Measurements from ENCODE around the gene RHOB.
"Not testable (repeated sequence)": the region's sequence is repeated elsewhere in the genome, so short reads cannot be mapped to it uniquely, and the experiment has no call there.

The RHOB gene

DNA sequence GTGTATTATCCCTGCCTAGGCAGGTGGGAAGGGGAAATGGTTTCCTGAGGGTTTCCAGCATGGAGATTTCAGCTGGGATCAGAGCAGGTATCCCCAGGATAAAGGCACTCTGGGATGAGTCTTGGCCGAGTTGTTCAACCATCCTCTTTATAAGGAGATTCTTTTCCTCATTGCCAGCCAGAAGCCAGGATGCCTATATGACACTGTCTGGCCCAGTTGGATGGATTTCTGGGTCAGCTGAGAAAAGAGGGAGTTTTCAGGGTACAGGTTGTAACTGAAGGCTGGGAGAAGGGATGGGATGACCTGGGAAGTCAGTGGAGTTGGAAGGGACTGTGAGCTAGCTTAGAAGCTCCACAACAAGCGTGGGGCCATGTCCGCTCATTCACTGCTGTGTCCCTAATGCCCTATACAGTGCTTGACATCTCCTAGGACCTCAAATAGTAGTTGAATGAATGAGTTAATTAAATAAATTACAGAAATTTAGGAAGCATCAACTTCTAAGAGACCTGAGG lies 8.3 kb downstream of the RHOB start:
- no peak for DNase-seq

DNA sequence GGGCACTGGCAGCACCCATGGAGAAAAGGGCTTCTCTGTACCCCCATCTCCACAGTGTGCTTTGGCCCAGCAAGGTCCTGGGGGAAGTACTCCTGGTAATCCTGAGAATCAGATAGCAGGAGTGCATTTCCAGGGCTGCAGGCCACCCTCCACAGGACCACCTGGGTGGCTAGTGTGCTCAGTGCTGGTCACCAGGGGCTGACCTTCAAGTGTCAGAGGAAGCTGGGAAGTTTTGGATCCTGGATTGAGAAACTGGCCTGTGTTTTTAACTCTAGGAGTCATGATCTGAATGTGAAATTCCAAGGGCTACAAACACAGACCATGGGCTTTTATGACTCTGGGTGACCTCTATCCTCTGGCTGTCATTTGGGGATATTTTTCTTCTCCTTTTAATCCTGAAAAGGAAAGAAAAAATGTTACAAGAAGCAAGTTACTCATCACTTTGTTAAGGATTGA lies 9.3 kb downstream of the RHOB start:
- no peak for DNase-seq

DNA sequence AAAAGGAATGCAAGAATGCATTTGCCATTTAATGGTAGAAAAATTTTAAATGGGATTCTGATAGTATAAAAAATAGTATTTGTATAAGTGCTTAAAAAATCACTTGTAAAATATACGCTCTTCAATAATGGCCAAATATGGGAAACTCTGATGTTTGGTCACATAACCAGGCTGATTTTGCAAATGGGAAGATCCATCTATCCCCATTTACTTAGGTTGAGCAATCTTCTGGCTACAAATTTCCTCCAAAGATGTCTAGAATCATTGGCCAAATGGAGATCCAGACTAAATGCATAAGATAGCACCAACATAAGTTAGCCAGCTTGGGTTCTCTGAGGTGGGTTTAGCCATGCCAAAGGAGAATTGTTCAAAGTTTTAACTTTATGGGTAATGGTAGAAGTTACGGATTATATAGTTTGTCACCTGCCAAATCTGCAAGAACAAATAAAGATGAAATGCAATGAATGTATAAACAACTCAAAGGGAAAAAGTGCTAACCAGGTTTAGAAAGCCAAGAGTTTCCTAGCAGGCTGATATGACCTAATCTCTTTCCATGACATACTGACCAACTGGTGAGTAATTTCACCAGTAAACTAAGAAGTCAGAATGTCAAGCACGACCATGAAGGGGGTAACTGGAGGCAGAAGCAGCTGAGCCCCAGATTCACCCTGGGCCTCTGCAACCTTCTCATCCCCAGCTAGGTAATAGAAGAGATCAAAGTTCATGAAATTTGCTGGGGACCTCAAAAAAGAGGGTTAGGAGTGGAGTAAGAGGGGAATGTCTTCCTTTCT lies 10.0 kb downstream of the RHOB start:
- no peak for DNase-seq

DNA sequence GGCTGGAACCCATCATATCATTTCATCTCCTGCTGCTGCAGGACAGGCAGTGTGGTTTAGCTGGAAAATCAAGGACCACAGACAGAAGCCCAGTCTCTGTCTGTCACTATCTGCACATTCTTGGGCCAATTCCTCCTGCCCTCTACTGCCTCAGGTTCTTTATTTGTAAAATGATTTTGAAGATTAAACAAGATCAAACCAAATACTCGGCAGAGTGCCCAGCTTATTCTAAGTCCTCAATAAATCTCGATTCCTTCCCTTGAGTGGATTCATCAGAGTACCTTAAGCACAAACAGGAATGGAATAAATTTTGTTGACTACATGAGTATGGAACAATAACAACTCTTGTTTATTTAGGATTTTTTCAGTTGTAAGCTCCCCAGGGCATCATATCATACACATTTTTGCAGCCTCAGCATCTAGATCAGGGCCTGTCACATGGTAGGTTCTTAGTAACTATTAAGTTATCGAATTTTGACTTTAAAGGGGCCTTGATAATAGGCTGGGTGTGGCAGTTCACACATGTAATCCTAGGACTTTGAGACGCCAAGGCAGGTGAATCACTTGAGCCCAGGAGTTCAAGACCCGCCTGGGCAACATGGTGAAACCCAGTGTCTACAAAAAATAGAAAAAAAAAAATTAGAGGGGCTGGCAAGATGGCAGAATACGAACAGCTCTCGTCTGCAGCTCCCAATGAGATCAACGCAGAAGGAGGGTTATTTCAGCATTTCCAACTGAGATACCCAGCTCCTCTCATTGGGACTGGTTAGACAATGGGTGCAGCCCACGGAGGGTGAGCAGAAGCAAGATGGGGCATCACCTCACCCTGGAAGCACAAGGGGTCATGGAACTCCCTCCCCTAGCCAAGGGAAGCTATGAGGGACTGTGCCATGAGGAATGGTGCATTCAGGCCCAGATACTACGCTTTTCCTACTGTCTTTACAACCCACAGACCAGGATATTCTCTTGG lies 11.1 kb downstream of the RHOB start:
- DNase-seq: no peak

DNA sequence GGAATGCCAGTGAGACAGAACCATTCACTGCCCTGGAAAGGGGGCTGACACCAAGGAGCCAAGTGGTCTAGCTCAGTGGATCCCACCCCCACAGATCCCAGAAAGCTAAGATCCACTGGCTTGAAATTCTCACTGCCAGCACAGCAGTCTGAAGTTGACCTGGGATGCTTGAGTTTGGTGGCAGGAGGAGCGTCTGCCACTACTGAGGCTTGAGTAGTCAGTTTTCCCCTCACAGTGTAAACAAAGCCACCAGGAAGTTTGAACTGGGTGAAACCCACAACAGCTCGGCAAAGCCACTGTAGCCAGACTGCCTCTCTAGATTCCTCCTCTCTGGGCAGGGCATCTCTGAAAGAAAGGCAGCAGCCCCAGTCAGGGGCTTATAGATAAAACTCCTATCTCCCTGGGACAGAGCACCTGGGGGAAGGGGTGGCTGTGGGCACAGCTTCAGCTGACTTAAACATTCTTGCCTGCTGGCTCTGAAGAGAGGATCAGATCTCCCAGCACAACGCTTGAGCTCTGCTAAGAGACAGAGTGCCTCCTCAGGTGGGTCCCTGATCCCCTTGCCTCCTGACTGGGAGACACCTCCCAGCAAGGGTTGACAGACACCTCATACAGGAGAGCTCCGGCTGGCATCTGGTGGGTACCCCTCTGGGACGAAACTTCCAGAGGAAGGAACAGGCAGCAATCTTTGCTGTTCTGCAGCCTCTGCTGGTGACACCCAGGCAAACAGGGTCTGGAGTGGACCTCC lies 12.0 kb downstream of the RHOB start:
- not testable (repeated sequence) for DNase-seq

DNA sequence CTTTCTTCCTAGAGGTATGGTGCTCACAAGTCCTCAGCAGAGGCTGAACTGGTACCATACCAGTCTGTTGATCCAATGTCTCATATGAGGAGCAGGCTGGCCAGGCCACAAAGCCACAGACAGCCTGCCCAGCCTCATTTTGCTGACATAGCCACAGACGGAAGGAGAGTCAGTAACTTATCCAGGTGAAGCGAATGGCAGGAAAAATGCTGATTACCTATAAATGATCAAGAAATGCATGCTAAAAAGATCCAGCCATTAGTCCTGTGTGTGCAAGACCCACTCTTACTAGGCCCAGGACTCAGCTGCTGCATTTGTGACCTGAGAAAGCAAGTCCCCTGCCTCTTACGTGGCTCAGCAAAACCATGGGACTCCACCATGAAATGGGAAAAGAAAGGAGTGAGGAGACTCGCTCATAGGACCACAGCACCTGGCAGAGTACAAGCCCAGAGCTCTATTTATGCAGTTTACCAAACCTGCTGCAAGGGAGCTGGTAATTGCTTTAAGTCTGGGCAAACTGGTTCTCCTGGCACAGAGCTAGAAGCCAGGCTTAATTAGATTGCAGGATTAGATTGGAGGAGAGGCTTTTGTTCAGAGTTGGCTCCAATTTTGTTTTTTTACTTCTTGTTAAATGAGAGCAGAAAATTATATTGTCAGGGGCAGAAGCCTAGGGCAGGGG lies 19.0 kb downstream of the RHOB start:
- no peak for DNase-seq

DNA sequence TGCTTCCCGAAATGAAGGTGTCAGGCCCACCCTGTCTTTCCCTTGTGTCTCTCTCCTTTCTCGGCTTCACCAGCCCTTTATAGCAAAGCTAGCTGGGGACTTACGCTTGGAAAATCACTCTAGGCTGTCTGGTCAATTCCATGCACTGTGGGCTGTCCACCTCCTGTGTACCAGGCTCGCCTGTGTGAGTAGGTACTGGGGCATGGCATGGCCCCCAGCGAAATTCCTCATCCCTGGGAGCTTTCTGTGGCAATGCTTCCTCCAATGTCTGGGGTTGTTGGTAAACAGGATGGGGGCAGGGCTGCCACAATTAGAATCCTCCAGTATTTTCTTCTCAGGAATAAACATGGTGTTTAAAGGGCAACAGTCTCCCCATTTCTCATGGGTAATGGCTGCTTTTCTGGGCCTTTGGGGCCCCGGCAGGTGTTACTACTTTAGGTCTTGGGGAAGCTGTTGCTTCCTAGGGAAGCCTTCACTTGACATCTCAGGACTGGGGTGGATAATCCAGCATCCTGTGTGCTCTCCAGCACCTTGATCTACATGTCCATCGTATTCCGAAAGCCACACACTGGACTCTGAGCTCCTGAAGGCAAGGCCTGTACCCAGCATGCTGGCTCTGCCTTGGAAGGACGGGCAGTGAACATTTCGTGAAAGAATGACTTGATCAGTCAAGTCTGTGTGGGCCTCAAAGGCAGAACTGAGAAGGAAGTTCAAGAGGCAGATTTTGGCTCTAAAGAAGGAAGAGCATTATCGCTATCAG lies 21.1 kb downstream of the RHOB start:
- DNase-seq: no peak

DNA sequence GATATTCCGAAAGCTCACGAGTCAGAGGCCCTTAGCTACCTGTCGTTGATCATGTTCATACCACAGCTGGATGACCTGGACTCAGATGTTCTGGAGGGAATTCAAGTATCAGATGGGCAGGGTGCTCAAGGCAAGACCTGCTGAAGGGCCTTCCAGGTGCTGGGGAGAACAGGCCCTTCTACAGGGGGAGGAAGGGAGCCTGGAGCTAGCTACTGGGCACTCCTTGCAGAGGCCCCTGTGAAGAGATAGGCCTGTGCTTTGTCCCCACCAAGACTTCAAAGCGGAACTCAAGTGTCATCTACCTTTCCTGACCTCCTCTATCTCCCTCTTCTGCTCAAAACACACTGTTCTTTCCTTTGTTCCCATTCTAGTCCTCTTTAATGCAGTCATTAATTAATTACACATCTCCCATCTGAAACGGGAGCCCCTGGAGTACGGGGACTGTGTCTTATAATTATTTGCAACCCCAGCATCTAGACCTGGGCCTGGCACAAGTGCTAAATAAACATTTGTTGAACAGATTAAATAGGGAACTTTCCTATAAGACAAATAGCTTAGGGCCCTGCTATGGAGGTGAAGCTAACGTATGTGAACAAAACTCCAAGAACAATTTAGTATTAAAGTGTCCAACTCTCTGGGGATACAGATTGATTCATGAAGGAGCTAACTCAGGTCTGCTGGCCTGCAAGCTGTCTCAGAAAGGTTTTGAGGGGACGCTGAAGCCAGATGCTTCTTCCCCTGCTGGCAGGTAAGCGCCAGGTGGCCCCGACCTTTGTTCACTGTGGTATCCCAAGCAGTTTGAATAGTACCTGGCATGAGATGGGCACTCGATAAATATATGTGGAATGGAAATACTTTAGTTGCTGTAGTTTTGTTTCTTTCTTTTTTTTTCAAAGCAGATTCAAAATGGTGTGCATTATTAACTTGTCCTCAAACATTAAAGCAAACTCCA lies 22.0 kb downstream of the RHOB start:
- no peak for DNase-seq

DNA sequence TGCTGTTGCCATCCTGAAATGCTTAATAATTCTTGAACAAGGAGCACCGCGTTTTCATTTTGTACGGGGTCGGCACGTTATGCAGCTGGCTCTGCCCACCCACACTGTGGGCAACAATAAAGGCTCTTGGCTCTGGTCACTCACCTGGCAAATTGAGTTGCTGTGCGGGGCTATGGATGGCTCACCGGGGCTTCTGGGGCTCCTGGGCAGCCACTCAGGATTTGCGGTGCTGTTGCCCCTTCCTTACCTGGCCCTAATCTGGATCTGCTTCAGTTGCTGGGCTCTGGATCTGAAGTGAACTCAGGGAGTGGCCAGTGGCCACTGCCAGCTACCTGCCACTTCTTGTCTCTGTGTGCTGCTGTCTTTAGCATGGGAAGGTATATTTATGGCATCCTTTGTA lies 22.7 kb downstream of the RHOB start:
- DNase-seq: no peak

DNA sequence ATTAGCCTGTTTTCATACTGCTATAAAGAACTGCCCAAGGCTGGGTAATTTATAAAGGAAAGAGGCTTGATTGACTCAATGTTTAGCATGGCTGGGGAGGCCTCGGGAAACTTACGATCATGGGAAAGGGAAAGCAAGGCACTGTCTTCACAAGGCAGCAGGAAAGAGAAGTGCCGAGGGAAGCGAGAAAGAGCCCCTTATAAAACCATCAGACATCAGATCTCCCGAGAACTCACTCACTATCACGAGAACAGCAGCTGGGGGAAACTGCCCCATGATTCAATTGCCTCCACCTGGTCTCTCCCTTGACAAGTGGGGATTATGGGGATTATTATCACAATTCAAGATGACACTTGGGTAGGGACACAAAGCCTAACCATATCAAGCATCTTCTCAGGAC lies 23.3 kb downstream of the RHOB start:
- DNase-seq: no peak

DNA sequence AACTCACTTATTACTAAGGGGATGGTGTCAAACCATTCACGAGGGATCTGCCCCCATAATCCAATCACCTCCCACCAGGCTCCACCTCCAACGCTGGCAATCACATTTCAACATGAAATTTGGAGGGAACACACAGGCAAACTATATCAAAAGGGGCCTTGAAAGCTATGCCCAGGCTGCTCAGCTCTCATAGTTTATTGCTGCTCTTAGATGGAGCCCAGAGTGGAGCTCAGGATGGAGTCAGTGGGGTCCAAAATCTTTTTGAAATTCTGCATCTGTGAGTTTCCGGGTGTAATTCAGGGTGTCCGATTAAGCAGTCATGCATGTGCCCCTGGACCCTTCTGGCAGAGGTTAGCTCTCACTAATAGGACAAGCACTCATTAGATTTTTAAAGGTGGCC lies 24.3 kb downstream of the RHOB start:
- no peak for DNase-seq

DNA sequence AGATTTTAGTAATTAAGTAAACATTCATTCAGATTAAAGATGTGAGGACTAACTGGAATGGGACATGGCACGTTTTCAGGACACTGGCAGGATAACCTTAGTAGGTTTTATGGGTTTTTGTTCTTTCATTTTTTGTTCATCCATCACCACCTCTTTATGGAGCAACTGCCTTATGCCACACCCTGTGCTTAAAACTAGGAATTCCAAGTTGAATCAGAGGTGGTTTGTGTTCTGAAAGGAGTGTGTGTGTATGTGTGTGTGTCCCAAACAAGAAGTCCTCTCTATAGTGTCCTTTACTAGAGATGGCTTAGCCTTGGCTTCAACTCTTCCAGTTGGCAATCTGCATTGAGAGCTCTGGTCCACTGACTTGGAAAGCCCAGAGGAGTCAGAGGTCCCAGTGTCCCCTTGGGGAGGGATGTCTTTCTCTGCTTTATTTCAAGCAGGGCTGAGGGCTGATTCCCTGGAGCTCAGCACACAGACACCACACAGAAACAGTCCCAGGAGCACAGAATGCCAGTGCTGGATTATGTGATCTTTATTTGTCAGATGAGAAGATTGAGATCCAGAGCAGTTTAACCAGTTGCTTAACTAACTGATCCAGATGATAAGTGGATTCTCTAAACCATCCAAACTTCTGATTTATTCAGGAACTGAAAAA lies 25.2 kb downstream of the RHOB start:
- DNase-seq: no peak

DNA sequence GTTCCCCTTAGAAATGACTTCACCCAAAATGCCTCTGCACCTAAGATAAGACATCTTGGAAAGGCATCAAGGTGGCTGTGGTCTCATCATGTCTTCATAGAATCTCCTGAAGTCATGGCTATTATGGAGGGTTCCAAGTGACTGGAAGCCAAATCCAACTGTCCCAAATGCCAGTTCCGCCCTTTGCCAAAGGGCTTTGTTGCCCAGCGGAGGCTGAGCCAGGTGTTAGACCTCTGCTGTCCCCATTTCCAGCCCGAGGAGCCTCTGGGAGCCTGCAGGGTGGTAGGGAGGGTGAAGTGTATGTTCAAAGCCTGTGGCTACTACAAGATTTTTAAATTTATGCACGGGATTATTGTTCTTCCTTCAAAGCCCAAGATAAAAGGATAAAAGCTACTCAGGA lies 25.7 kb downstream of the RHOB start:
- no peak for DNase-seq

DNA sequence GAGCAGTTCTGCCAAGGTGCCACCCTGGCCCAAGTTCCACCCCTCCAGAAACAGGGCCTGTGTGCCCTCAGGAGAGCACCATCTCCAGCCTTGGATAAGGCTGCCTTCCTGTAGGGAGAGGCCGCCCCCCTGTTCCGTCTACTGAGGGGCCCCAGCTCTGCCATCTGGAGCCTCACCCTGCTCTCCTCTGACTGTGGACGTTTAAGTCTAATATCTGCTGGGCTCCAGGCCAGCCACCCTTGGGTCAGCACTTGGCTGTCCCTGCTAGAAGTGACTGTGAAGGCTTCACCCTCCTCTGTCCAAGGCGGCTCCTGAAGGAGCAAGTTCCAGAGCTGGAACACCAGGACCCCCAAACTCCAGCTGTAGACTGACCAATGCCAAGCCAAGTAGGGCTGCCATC lies 26.3 kb downstream of the RHOB start:
- DNase-seq: no peak

DNA sequence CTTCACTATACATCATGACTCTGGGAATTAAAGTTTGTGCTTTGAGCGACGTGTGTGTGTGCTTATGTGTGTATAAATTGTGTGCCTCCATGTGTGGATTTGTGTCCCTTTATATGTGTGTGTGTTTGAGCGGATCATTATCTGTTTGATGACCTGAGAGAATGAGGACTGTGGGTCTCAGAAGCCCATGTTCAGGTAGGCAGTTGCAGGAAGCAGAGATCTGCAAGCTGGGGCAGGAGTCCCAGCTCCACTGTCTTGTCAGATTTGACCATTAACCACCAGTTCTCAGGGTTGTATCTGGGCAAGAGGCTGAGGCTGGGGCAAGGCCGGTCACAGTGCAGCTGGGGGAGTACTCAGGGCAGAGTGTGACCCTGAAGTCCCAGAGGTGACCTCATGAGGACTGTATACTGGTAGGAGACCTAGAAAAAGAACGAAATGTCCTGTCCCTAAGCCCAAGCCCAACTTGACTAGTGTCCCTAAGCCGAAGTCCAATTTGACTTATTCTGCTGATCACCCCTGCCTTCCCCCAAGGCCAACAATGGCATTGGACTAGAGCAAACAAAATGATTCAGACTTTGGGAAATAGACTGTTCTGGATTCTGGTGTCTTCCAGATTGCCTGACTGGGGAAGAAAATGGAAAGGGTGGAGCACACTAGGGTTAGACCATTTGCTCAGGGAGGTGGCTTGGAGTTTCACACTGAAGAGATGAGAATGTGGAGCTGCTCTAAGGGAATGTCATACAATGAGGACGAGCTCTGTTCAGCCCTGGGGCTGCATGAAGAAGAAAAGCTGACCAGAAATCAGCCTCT lies 28.1 kb downstream of the RHOB start:
- no peak for DNase-seq

DNA sequence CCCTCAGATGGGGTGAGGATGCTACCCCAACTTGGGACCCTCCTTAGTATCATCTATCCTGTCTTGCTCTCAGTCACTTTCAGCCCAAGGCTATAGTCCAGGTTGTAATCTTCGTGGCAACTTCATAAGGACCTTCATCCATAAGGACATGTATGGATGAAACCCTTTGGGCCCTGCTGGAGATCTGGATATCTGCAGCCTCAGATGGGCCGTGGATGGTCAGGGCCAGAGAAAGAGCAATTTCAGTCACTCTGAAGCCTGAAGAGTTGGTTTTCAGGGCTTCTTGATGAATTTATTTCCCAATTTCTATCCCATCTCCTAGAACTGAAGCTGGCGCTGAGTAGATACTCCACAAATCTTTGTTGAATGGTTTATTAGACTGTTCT lies 28.7 kb downstream of the RHOB start:
- DNase-seq: no peak

DNA sequence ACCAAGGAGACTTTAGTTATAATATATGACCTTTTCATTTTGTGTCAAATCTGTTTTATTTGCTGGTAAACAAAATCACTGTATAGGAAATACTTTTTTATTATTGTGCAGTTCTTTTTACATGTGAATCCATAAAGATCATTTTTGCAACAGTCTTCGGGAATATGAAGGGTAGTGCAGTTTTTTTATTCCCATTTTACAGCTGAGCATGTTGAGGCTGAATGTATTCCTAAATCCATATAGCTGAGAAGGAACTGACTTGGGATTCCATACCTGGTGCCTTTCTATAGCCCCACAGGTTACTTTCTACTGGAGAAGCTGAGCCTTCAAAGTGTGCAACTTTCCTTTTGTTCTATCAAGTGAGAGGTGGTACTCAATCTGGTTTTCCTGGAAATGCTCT lies 29.6 kb downstream of the RHOB start:
- DNase-seq: no peak

DNA sequence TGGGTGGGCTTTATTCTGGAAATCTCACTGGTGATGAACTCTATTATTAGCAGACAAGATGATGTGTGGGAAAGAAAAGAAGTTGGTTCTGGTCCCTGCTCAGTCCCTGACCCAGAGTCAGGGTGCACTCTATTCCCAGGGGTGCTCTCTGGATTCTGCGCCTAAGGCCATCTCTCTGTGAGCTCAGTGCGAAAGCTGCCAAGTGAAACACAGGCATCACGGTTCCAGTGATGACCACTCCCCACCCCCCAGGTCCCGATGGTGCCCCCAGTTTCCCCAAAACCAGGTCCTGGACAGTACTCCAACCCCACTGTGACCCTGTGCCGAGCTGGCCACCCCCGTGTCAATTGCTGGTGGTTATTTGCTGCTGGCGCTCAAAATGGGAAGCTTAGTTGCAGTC lies 30.1 kb downstream of the RHOB start:
- no peak for DNase-seq

DNA sequence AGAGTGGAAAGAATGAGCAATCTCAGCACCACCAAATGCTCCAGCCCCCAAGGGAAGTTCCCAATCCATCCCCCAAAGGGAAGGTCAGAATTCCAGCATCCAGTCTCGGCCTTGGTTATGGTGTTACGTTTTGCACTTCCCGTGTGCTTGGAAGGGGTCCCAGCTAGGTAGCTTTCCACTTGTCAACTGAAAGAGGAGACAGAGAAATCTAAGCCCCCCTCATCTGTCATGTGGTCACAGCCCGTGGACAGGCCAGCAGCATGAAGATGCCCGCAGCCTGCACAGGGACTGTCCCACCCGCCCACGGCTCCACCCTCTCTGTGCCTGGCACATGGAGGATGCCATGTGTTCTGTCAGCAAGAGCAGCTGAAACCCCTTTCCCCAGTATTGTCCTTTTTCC lies 32.1 kb downstream of the RHOB start:
- no peak for DNase-seq
